NCI-H1105 (cell line): ENCODE data around the gene CTDSP1.

Source experiments
- DNase-seq: peaks from one replicate; lab custom pipeline; 2025; lab: John Stamatoyannopoulos, UW

CTDSP1 gene

GRCh38 chr2:218383892-218384519 is 15.7 kb upstream of the CTDSP1 start:
- no peak for DNase-seq

GRCh38 chr2:218384975-218385374 is 14.7 kb upstream of the CTDSP1 start:
- DNase-seq, result no peak

GRCh38 chr2:218386505-218387368 is 12.9 kb upstream of the CTDSP1 start:
- DNase-seq, result no peak

- peak; percentile 62 for DNase-seq
These were observed 12.1 kb upstream of the CTDSP1 start for GRCh38 chr2:218387369-218388194.

GRCh38 chr2:218389333-218390150 is 10.1 kb upstream of the CTDSP1 start:
- DNase-seq, result no peak

- no peak for DNase-seq
These were observed 8.5 kb upstream of the CTDSP1 start for GRCh38 chr2:218391202-218391601.

- no peak for DNase-seq
These were observed 7.2 kb upstream of the CTDSP1 start for GRCh38 chr2:218392459-218392858.

GRCh38 chr2:218392891-218393462 is 6.7 kb upstream of the CTDSP1 start:
- DNase-seq, result no peak

GRCh38 chr2:218393750-218394290 is 5.8 kb upstream of the CTDSP1 start:
- DNase-seq, result no peak

- no peak for DNase-seq
These were observed 5.2 kb upstream of the CTDSP1 start for GRCh38 chr2:218394298-218395089.

- DNase-seq, result no peak
These were observed 4.6 kb upstream of the CTDSP1 start for GRCh38 chr2:218395090-218395444.

- no peak for DNase-seq
These were observed 4.2 kb upstream of the CTDSP1 start for GRCh38 chr2:218395456-218395825.

GRCh38 chr2:218395826-218396687 is 3.6 kb upstream of the CTDSP1 start:
- peak; percentile 88 for DNase-seq

GRCh38 chr2:218396688-218397462 is 2.8 kb upstream of the CTDSP1 start:
- DNase-seq, result peak; percentile 78

GRCh38 chr2:218397463-218397819 is 2.2 kb upstream of the CTDSP1 start:
- no peak for DNase-seq

- peak; percentile 37 for DNase-seq
These were observed 1.7 kb upstream of the CTDSP1 start for GRCh38 chr2:218397820-218398436.

- peak; percentile 21 for DNase-seq
These were observed 954 bp upstream of the CTDSP1 start for GRCh38 chr2:218398437-218399390.
